AG04450 (cell line): ENCODE measurements around the gene HCRT. TPM values are rescaled to one million over a fixed set of nuclear protein-coding genes. Genes with fewer than 3 reads are reported as not detected.

Source experiments
- CTCF ChIA-PET: fragments of 300-600, 350-600 bp; formaldehyde crosslinking; extraction: SDS; loops from one replicate; lab custom pipeline; 2022; ENCODE audit warnings: antibody characterized with exemption, inconsistent platforms; lab: Charles Lee
- POLR2A ChIA-PET: fragments of 350-600 bp; formaldehyde crosslinking; extraction: SDS; loops from one replicate; lab custom pipeline; 2021; ENCODE audit warnings: antibody characterized with exemption, inconsistent platforms; lab: Yijun Ruan, JAX
- DNase-seq: peaks from one replicate; pipeline ENCODE4 v3.0.0-alpha.2; 2011; ENCODE audit warnings: low read depth, low spot score
- H3K27ac ChIP-seq: one replicate; pipeline ENCODE4 v1.5.1; 2012; ENCODE audit warnings: low read depth, low read length, control low read depth
- H3K27me3 ChIP-seq: one replicate; pipeline ENCODE4 v1.6.0; 2012; ENCODE audit warnings: low read length; ENCODE audit not compliant: control insufficient read depth, insufficient read depth
- H3K4me3 ChIP-seq: 2 replicates; pipeline ENCODE4 v1.5.1; 2011; ENCODE audit warnings: mild to moderate bottlenecking, low read depth, low read length, control low read depth
- H3K9me3 ChIP-seq: 2 replicates; pipeline ENCODE4 v1.5.1; 2012; ENCODE audit warnings: low read length; ENCODE audit not compliant: control insufficient read depth, insufficient read depth
- polyA plus RNA-seq: library from polyadenylated mRNA; depleted of rRNA; stranded (reverse); fragments of >200 nt; gene quantifications from 2 replicates; pipeline ENCODE4 v1.2.3, GENCODE V29; 2011
- TF ChIP-seq, protein P1 (sequence below): IDR thresholded peaks from 2 replicates; pipeline ENCODE4 v1.5.1; 2011; ENCODE audit warnings: low read depth, low read length, control low read depth, inconsistent platforms

The HCRT gene
- polyA plus RNA-seq, 1 experiment: not detected

DNA sequence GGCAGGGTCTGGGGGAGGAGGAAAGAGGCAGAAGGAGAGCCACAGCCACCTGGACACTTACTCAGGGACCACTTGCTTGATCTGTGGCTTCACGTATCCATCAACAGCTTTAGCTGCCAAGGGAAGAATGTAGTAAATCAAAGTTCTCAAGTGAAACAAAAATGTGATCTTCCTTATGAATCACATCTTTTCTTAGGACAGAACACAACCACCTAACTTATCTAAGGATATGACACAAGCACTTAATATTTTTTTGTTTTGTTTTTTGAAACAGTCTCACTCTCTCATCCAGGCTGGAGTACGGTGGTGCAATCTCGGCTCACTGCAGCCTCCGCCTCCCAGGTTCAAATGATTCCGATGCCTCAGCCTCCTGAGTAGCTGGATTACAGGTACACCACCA, 17.4 kb upstream of the HCRT start:
- Histone ChIP-seq H3K9me3 (no peaks in the 10 kb centered on the region), H3K27ac (no peak overlapping the region), H3K4me3 (no peak overlapping the region), H3K27me3 (no peaks in the 10 kb centered on the region)
- no peak for DNase-seq
- ChIA-PET CTCF (no interaction called here), POLR2A (no interaction called here)
- TF ChIP-seq, protein P1, sequence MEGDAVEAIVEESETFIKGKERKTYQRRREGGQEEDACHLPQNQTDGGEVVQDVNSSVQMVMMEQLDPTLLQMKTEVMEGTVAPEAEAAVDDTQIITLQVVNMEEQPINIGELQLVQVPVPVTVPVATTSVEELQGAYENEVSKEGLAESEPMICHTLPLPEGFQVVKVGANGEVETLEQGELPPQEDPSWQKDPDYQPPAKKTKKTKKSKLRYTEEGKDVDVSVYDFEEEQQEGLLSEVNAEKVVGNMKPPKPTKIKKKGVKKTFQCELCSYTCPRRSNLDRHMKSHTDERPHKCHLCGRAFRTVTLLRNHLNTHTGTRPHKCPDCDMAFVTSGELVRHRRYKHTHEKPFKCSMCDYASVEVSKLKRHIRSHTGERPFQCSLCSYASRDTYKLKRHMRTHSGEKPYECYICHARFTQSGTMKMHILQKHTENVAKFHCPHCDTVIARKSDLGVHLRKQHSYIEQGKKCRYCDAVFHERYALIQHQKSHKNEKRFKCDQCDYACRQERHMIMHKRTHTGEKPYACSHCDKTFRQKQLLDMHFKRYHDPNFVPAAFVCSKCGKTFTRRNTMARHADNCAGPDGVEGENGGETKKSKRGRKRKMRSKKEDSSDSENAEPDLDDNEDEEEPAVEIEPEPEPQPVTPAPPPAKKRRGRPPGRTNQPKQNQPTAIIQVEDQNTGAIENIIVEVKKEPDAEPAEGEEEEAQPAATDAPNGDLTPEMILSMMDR: no peak

DNA sequence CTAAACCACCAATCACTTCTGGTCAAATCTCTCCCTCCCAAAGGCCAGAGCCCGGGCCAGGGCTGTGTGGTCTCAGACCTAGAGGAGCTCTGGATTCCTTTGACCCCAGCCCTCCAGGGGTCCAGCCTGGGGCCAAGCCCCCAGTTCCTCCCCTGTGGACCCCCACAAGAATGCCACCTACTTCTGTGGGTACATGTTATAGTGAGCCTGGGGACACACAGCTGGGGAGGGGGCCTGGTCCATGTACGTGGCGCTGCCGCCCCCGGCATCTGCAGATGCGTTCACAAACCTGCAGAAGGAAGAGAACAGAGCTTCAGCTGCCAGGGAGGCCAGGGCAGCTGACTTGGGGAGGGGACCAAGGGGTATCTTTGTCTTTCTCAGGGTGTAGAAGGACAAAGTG, 16.9 kb upstream of the HCRT start:
- ChIA-PET POLR2A (no interaction called here), CTCF (interaction anchor here (0.6 kb wide), 1 partner anchor 145 kb away, joined by 3 read pairs; no protein-coding TSS in a partner anchor)
- DNase-seq: no peak
- H3K27ac ChIP-seq: no peak overlapping the region
- TF ChIP-seq, protein P1: no peak
- no peak overlapping the region for H3K4me3 ChIP-seq
- no peaks in the 10 kb centered on the region for H3K27me3 ChIP-seq
- no peaks in the 10 kb centered on the region for H3K9me3 ChIP-seq

DNA sequence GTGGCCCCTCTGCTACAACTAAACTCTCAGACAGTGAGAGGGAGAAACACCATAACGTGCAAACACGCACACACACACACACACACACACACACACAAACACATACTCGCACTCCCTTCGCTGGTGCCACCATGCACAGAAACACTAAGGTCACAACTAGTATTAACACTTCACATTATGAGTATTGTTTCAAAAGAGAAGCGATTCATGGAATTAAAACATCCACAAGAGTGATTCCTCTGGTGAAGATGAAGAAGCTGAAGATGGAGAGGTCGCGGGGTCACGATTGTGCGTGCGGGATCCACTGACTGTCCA, 16.2 kb upstream of the HCRT start:
- TF ChIP-seq, protein P1: no peak
- CTCF ChIA-PET: no interaction called here
- no peak overlapping the region for H3K27ac ChIP-seq
- no peaks in the 10 kb centered on the region for H3K27me3 ChIP-seq
- no peak overlapping the region for H3K4me3 ChIP-seq
- POLR2A ChIA-PET: no interaction called here
- DNase-seq: no peak
- H3K9me3 ChIP-seq: no peaks in the 10 kb centered on the region

DNA sequence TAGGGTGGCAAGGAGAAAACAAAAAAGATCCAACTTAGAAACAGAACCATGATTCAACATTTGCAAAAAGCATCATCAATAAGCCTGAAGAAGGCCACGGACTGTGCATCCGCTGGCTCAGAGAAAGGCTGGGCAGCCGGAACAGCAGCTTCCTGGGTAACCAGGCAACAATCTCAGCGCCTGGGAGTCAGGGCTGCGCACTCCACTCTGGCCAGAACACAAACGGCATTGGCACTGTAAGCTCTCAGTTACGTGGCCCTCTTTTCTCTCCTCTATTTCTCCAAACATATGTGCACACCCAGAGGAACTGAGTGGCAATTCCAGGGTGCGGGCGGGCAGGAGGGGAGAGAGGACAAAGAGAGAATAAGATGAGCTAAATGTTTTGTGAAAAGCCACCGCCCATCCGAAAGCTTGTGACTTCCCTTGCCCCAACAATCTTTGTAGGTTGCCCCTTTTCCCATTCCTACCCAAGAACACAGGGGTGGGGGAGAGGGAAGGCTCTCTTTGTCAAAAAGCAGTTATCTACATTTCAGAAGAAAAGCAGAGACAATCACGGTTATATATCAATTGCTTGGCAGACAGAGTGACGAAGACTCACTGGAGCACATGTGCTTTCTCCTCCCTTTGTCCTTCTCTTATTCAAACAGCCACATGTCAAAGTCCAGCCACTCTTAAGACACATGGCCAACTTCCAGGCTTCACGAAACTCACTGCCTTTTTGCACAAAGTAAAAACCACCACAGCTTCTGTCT, 15.6 kb upstream of the HCRT start:
- H3K9me3 ChIP-seq: no peaks in the 10 kb centered on the region
- TF ChIP-seq, protein P1: no peak
- no peaks in the 10 kb centered on the region for H3K27me3 ChIP-seq
- POLR2A ChIA-PET: no interaction called here
- no peak overlapping the region for H3K27ac ChIP-seq
- no peak overlapping the region for H3K4me3 ChIP-seq
- DNase-seq: no peak
- CTCF ChIA-PET: no interaction called here

DNA sequence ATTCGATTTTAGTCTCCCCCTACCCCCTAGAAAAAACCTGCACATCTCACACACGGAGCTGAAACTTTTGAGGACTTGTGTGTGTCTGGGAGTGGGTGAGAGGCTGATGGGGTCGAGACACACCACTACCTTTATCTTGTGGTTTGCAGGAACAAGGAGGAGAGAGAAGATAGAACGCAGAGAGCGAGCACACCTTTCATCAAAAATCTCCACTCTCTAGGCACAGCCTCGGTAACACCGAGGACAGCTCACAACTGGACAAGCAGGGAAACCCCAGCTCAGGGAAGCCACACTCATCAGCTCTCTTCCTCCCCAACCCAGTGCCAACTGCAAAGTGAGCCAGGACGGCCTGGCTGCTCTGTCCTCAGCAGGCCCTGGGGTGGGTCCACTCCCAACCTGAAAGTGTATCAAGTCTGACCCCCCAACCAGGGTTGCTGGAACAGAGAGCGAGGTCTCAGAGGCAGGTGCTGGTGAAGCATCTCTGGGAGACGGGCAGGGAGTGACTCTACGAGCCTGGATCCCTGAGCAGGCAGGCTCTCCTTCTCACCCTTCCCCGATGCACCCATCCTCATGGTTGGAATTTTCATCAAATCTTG, 14.3 kb upstream of the HCRT start:
- TF ChIP-seq, protein P1: no peak
- Histone ChIP-seq H3K27me3 (no peaks in the 10 kb centered on the region), H3K9me3 (no peaks in the 10 kb centered on the region), H3K4me3 (no peak overlapping the region), H3K27ac (no peak overlapping the region)
- no peak for DNase-seq
- CTCF ChIA-PET: no interaction called here
- POLR2A ChIA-PET: no interaction called here
